Activated T-cell treated with anti-CD3 and anti-CD28 coated beads, Interleukin-2, amount 50 U/mL, for 24 hours (primary cell): ENCODE data around the gene TBC1D9B.

Experiments
- DNase-seq: peaks from one replicate; pipeline ENCODE4 v3.0.0-alpha.2; 2020
- H3K27ac Mint-ChIP-seq: 2 replicates; pipeline ENCODE4 v1.8.0; 2020; ENCODE audit warnings: mild to moderate bottlenecking, mixed read lengths
- H3K27me3 Mint-ChIP-seq: 2 replicates; pipeline ENCODE4 v1.8.0; 2020; ENCODE audit warnings: mixed read lengths
- H3K36me3 Mint-ChIP-seq: 2 replicates; pipeline ENCODE4 v1.8.0; 2020; ENCODE audit warnings: low read depth, mixed read lengths
- H3K4me1 Mint-ChIP-seq: 2 replicates; pipeline ENCODE4 v1.8.0; 2020; ENCODE audit warnings: low read depth, mixed read lengths
- H3K4me3 Mint-ChIP-seq: 2 replicates; pipeline ENCODE4 v1.8.0; 2020; ENCODE audit warnings: mild to moderate bottlenecking, moderate library complexity, mixed read lengths
- H3K9me3 Mint-ChIP-seq: 2 replicates; pipeline ENCODE4 v1.8.0; 2020; ENCODE audit warnings: mixed read lengths

TBC1D9B gene

DNA sequence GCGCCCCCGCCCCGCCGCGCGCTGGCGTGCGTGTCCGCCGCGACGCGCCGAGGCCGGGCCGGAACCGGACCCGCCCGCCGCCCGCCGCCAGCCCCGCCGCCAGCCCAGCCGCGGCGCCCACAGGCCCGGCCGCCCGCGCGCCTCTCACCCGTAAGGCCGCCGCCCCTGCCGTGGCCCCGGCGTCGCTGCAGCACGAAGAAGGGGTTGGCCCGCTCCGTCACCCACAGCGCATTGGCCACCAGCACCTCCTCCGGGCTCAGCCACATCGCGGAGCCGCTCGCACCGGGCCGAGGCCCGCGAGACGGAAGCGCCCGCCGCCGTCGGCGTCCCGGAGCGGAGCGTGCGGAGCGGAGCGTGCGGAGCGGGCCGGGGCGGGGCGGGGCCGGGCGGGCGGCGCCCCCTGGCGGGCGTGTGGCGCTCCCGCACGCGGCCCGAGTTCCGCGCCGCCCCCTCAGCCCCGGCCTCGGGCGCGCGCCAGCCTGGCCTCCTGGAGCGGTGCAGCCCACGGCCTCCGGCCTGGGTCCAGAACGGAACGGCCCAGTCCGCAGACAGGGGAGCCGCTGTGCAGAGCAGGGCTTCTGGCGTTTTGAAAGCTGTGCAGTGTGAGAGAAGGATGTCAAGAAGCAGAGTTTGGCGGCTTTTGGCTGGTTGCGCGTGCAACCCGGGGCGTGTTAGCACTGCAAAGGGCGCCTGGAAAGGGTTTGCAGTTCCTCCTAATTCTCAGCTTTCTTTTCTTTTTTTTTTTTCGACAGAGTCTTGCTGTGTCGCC, at the start of gene TBC1D9B:
TBC1D9B (minus strand) TSS at position 342 of the 769 bp plus-strand sequence; CDS start at position 266, 76 bp downstream.
- H3K27ac Mint-ChIP-seq = peak within 1 kb of the TSS; percentile 88
- H3K27me3 Mint-ChIP-seq = no peaks in the 10 kb centered on the region
- peaks cover 41% of the 10 kb centered on the region for H3K36me3 Mint-ChIP-seq
- H3K9me3 Mint-ChIP-seq = no peaks in the 10 kb centered on the region
- peak; percentile 82 for DNase-seq
- peak within 1 kb of the TSS; percentile 89 for H3K4me3 Mint-ChIP-seq
- peaks cover 23% of the 10 kb centered on the region for H3K4me1 Mint-ChIP-seq

DNA sequence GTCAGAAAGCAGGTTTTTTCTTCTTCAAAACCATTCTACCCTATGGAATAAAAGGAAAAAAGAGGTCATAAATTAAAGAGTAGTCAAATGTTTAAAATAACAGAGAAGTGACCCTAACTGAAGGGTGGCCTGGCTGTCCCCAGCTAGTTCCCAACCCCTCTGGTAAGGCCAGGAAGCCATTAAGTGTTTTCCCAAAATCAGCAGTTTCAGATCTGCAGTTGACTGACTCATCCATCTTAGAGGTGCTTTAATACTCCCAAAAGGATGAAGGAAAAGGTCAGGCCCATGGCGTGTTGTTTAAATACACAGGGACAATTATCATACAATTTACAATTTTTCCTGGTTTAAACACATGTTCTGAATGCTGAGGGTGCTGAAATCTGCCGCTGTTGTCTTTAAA, 47.9 kb upstream of the TBC1D9B start:
- Mint-ChIP-seq H3K27ac (no peak overlapping the region), H3K4me1 (no peaks in the 10 kb centered on the region), H3K9me3 (no peaks in the 10 kb centered on the region), H3K27me3 (no peaks in the 10 kb centered on the region), H3K4me3 (no peak overlapping the region), H3K36me3 (peaks cover 6% of the 10 kb centered on the region)
- no peak for DNase-seq

DNA sequence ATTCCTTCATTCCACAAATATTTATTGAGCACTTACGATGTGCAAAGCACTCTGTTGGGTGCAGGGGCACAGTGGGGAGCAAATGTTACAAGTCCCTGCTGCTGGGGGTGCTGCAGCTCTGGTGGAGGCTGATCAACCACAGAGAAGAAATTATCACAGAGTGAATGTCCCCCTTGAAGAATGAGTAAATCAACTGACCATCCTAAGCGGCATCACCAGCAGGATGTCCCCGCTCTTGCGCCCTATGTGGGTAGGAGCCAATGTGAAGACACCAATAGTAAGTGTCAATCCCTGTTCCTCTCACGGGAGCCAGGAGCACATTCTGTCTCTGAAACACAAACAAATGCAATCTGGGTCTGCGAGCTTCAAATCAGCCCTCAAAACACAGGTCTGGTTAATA, 47.4 kb upstream of the TBC1D9B start:
- no peaks in the 10 kb centered on the region for H3K27me3 Mint-ChIP-seq
- no peak overlapping the region for H3K27ac Mint-ChIP-seq

DNA sequence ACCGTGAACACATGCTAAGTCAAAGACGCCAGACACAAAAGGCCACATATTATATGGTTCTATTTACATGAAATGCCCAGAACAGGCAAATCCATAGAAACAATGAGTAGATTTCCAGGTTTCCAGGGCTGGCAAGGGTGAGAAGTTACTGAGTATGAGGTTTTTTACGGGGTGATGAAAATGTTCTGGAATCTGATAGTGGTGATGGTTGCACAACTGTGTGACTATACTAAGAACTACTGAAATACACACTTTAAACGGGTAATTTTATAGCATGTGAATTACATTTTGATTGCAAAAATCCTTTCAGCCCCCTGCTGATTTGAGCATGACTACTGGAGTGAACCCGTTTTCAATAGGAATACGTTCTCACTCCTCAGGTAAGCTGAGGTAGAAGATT, 46.7 kb upstream of the TBC1D9B start:
- DNase-seq = no peak
- no peak overlapping the region for H3K4me3 Mint-ChIP-seq
- H3K9me3 Mint-ChIP-seq = no peaks in the 10 kb centered on the region
- no peak overlapping the region for H3K27ac Mint-ChIP-seq
- no peaks in the 10 kb centered on the region for H3K4me1 Mint-ChIP-seq
- peaks cover 2% of the 10 kb centered on the region for H3K36me3 Mint-ChIP-seq
- no peaks in the 10 kb centered on the region for H3K27me3 Mint-ChIP-seq

More for the DNA sequence above, 47.4 kb upstream of the TBC1D9B start:
- H3K36me3 Mint-ChIP-seq = peaks cover 2% of the 10 kb centered on the region
- H3K4me3 Mint-ChIP-seq = no peak overlapping the region
- H3K9me3 Mint-ChIP-seq = no peaks in the 10 kb centered on the region
- no peak for DNase-seq
- H3K4me1 Mint-ChIP-seq = no peaks in the 10 kb centered on the region

DNA sequence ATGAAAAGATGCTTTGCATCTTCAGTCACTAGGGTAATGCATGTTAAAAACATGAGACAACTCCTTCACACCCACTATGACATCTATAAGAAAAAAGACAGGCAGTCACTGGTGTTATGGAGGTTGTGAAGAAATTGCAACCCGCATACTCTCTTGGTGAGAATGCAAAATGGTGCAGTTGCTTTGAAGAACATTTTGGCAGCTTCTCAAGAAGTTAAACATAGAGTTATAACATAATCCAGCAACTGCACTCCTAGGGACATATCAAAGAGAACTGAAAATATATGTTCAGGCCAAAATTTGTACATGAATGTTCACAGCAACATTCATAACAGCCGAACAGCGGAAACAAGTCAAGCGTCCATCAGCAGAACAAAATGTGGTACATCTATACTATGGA, 46.3 kb upstream of the TBC1D9B start:
- Mint-ChIP-seq H3K27me3 (no peaks in the 10 kb centered on the region), H3K4me1 (no peaks in the 10 kb centered on the region), H3K9me3 (no peaks in the 10 kb centered on the region), H3K36me3 (peaks cover 2% of the 10 kb centered on the region), H3K27ac (no peak overlapping the region), H3K4me3 (no peak overlapping the region)
- DNase-seq = no peak

DNA sequence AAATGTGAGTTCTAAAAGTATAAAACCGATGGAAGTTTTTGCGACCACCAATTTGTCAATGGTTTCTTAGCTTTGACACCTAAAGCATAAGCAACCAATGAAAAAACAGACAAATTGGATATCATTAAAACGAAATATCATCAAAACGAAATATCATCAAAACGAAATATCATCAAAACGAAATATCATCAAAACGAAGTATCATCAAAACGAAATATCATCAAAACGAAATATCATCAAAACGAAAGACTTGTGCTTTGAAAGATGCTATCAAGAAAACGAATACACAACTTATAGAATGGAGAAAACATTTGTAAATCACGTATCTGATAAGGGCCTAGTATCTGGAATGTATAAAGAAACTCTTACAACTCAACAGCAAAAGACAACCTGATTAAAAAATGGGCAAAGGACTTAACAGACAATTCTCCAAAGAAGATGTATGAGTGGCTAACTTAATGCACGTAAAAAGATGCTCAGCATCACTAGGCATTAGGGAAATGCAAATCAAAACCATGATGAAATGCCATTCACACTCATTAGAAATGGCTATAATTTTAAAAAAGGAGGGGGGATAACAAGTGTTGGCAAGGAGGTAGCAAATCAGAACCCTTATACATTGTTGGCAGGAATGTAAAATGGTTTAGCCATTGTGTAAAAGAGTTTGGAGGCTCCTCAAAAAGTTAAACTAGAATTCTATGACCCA, 29.4 kb upstream of the TBC1D9B start:
- Mint-ChIP-seq H3K4me3 (no peak overlapping the region), H3K9me3 (no peaks in the 10 kb centered on the region), H3K4me1 (no peaks in the 10 kb centered on the region), H3K36me3 (no peaks in the 10 kb centered on the region), H3K27ac (no peak overlapping the region), H3K27me3 (no peaks in the 10 kb centered on the region)
- DNase-seq = no peak

DNA sequence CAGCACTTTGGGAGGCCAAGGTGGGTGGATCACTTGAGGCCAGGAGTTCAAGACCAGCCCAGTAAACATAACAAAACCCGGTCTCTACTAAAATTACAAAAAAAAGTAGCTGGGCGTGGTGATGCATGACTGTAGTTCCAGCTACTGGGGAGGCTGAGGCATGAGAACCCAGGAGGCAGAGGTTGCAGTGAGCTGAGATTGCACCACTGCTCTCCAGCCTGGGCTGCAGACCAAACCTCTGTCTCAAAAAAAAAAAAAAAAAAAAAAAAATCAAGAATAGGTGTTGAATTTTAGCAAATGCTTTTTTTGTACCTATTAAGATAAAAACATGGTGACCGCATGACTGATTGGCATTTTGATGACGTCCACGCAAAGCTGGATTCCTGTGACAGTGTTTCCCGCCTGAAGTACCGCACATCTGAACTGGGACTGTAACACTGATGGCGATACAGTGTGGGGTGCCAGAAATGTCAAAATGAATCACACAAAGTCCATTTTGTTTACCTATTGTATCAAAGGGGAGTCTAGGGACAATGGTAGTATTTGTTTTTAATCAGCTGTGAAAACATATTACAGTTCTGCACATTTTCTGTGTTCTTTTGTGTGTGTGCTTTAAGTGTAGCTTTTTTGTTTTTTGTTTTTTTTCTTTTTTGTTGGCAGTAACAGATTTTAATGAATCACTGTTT, 23.2 kb upstream of the TBC1D9B start:
- Mint-ChIP-seq H3K27ac (no peak overlapping the region), H3K36me3 (no peaks in the 10 kb centered on the region), H3K9me3 (no peaks in the 10 kb centered on the region), H3K4me1 (no peaks in the 10 kb centered on the region), H3K4me3 (no peak overlapping the region), H3K27me3 (no peaks in the 10 kb centered on the region)
- DNase-seq = no peak

DNA sequence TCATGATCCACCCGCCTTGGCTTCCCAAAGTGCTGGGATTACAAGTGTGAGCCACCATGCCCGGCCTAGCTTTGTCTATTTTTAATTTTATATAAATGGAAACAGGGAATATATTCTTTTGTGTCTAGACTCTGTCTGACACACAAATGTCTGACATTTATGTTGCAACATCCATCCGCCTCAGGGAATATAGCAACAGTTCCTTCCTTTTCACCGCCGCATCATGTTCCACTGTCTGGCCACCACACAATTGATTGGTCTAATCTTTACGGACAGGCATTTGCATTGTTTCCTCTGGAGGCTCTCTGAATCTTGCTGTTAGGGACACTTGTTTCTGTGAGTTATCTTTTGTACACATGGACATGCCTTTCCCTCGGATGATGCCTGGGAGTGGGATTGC, 20.1 kb upstream of the TBC1D9B start:
- H3K36me3 Mint-ChIP-seq = no peaks in the 10 kb centered on the region
- H3K4me1 Mint-ChIP-seq = no peaks in the 10 kb centered on the region
- no peak overlapping the region for H3K4me3 Mint-ChIP-seq
- H3K27me3 Mint-ChIP-seq = no peaks in the 10 kb centered on the region
- H3K9me3 Mint-ChIP-seq = no peaks in the 10 kb centered on the region
- DNase-seq = no peak
- H3K27ac Mint-ChIP-seq = no peak overlapping the region

DNA sequence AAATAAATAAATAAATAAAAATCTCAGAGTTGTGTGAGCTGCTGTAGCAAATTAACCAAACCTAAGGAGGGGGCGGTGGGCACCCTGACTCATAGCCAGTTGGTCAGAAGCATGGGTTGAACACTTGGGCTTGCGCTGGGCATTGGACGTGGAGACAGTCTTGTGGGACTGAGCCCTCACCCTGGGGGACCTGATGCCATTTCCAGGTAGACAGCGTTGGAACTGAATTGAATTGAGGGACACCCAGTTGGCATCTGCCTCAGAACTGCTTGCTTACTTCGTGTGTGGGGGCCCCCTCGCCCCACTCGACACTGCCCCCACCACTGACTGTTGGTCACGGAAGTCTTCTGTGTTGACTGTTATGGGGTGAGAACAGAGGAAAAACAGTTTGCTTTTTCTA, 19.0 kb upstream of the TBC1D9B start:
- H3K27me3 Mint-ChIP-seq = no peaks in the 10 kb centered on the region
- DNase-seq = no peak
- H3K4me3 Mint-ChIP-seq = no peak overlapping the region
- no peak overlapping the region for H3K27ac Mint-ChIP-seq
- no peaks in the 10 kb centered on the region for H3K9me3 Mint-ChIP-seq
- H3K36me3 Mint-ChIP-seq = no peaks in the 10 kb centered on the region
- H3K4me1 Mint-ChIP-seq = no peaks in the 10 kb centered on the region

DNA sequence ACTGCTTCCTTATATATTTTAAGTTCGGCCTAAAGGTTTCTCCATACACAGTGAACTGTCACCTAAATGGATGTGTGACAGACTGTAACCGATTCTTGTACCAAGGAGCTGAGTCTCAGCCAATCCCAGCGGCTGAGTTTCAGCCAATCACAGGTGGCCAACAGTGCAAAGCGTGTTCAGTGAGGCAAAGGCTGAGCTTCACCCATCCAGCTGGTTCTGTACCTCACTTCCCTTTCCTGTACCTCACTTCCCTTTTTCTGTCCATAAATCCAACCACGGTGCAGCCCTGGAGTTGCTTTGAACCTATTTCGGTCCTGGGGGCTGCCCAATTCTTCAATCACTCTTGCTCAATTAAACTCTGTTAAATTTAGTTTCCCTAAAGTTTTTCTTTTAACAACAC, 15.7 kb upstream of the TBC1D9B start:
- no peaks in the 10 kb centered on the region for H3K36me3 Mint-ChIP-seq
- no peak overlapping the region for H3K27ac Mint-ChIP-seq
- peaks cover 3% of the 10 kb centered on the region for H3K27me3 Mint-ChIP-seq
- peaks cover 2% of the 10 kb centered on the region for H3K4me1 Mint-ChIP-seq
- no peaks in the 10 kb centered on the region for H3K9me3 Mint-ChIP-seq
- DNase-seq = no peak
- no peak overlapping the region for H3K4me3 Mint-ChIP-seq

DNA sequence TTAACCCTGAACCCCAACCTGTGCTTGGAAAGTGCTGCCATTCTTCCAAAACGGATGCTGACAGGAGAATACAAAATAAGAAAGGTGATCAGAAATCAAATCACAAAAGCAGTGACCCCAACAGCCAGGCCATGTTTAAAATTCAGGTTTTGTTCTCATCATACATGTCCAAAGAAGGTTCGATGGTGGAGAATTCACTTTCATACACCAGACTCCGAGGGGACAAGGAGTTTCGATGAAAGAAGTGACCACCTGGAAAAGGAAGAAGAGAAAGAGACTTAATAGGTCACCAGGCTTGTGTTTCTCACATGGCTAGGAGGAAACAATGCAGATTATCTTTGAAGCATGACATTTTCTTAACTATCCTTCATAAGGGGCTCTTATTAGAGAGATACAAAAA, 12.5 kb upstream of the TBC1D9B start:
- no peak for DNase-seq
- H3K27ac Mint-ChIP-seq = no peak overlapping the region

DNA sequence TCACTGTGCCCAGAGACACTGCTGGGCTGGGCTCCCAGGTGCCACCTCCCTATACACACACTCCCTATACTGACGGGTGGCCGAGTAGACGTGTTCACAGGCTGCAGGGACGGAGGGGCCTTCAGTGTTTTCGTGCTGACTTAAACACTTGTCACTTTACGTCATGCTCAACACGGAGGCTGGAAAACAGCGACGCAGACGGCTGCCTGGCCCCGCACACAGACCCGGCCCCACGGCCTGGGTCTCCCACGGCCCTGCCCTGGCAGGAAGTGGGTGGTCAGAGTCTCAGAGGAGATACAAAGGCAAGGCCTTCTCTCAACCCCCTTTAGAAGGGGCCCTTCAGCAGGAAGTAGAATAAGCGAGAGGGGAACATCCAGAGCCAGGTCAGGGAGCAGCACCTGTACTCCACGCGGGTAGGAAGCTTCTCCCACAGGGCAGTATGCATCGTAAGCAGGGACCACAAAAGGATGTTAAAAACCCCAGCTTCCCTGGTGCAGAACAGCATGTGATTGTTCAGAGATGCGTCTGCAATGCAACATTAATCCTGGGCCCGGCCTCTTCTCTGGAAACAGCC, 11.9 kb upstream of the TBC1D9B start:
- Mint-ChIP-seq H3K4me3 (no peak overlapping the region), H3K36me3 (no peaks in the 10 kb centered on the region), H3K9me3 (no peaks in the 10 kb centered on the region), H3K27me3 (peaks cover 7% of the 10 kb centered on the region), H3K4me1 (peaks cover 2% of the 10 kb centered on the region), H3K27ac (no peak overlapping the region)
- DNase-seq = no peak

More for the DNA sequence above, 12.5 kb upstream of the TBC1D9B start:
- peaks cover 7% of the 10 kb centered on the region for H3K27me3 Mint-ChIP-seq
- peaks cover 2% of the 10 kb centered on the region for H3K4me1 Mint-ChIP-seq
- H3K4me3 Mint-ChIP-seq = no peak overlapping the region
- no peaks in the 10 kb centered on the region for H3K36me3 Mint-ChIP-seq
- H3K9me3 Mint-ChIP-seq = no peaks in the 10 kb centered on the region

DNA sequence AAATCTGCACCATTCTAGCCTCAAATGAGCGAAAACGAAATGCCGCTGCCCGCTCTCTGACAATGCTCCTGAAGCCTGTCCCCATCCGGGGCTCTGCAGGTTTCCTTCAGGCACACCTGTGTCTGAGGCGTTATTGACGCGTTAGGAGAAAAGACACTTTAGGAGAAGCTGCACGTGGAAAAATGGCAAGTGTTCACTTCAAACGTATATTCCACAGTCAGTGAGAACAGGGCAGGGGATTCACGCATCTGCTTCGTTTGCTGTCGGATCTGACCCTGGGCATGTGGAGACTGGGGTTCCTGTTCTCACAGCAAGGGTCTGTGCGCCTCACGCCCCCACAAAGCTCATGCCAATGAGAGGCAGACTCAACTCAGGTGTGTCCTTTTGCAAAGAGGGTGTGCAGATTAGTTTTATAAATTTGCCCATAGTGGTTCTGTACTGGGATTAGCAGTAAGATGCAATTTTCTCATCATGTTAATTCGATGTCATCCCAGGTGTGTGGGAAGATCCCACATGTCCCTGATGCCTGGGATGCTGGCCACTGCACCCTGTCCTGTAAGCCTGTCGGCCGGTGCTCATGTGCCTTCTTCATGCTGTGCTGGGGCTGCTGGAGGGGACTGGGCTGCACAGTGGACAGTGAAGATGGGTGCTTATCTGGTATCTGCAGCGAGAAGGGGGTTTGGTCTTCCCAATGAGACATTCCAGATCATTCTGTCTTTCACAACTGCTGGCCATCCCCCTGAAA, 11.2 kb upstream of the TBC1D9B start:
- no peak overlapping the region for H3K27ac Mint-ChIP-seq
- no peaks in the 10 kb centered on the region for H3K9me3 Mint-ChIP-seq
- DNase-seq = no peak
- peaks cover 7% of the 10 kb centered on the region for H3K27me3 Mint-ChIP-seq
- H3K36me3 Mint-ChIP-seq = no peaks in the 10 kb centered on the region
- H3K4me1 Mint-ChIP-seq = peaks cover 7% of the 10 kb centered on the region
- no peak overlapping the region for H3K4me3 Mint-ChIP-seq

DNA sequence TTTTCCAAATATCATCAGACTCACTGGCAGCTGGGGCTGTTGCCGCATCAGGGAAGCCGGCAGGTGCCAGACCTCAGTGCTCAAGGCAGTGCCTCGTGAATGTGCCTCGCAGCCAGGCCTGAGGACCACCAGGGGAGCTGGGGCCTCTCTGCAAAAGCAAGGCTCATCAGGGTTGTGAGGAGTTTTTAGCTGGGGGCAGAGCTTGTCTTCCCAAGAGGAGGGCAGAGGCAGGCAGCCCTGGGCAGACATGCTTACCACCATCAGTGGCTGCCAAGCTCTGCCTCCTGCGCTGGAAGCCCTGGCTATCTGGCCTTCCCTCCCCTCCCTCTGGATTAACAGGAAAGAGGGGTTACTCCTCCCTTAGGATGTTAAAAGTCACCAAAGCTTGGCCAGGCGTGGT, 8.8 kb upstream of the TBC1D9B start:
- H3K27me3 Mint-ChIP-seq = peaks cover 7% of the 10 kb centered on the region

More for the DNA sequence above, 8.8 kb upstream of the TBC1D9B start:
- no peaks in the 10 kb centered on the region for H3K36me3 Mint-ChIP-seq
- no peak for DNase-seq
- no peak overlapping the region for H3K27ac Mint-ChIP-seq
- H3K4me3 Mint-ChIP-seq = no peak overlapping the region
- no peaks in the 10 kb centered on the region for H3K9me3 Mint-ChIP-seq
- peaks cover 8% of the 10 kb centered on the region for H3K4me1 Mint-ChIP-seq
